ENCODE results near the gene ATG4B.

DNA sequence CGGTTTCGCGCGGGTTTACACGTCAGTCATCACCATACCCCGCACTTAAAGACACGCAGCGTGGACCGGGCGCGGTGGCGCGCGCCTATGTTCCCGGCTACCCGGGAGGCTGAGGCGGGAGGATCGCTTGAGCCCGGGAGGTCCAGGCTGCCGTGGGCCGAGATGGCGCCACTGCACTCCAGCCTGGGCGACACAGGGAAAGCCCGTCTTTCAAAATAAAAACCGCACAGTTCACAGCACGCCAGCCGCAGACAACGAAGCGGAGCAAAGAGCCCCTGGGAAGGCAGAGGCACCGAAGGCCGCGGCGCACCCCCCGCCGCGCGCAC is 48.8 kb downstream of the ATG4B start:
- TF ChIP-seq EZH2 (IDR thresholded peaks at IDR 0.05; ENCODE audit: borderline replicate concordance, low read depth, low read length, severe bottlenecking): no peak
- TF ChIP-seq, protein P1, sequence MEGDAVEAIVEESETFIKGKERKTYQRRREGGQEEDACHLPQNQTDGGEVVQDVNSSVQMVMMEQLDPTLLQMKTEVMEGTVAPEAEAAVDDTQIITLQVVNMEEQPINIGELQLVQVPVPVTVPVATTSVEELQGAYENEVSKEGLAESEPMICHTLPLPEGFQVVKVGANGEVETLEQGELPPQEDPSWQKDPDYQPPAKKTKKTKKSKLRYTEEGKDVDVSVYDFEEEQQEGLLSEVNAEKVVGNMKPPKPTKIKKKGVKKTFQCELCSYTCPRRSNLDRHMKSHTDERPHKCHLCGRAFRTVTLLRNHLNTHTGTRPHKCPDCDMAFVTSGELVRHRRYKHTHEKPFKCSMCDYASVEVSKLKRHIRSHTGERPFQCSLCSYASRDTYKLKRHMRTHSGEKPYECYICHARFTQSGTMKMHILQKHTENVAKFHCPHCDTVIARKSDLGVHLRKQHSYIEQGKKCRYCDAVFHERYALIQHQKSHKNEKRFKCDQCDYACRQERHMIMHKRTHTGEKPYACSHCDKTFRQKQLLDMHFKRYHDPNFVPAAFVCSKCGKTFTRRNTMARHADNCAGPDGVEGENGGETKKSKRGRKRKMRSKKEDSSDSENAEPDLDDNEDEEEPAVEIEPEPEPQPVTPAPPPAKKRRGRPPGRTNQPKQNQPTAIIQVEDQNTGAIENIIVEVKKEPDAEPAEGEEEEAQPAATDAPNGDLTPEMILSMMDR (IDR thresholded peaks at IDR 0.05; ENCODE audit: borderline replicate concordance, extremely low read depth, low read length, poor library complexity, severe bottlenecking): no peak
